DOHH2 (cell line): ENCODE data around the gene TCEANC.

Experiments
- H3F3A ChIP-seq: fragments of 200-600 bp; sonication (generic), shearing (Covaris generic); 2 replicates; pipeline ENCODE4 v1.6.0; 2016; ENCODE audit warnings: antibody characterized with exemption, mild to moderate bottlenecking; ENCODE audit not compliant: control insufficient read depth, insufficient read depth
- H3K27ac ChIP-seq: fragments of 200-600 bp; sonication (generic); 2 replicates; pipeline ENCODE4 v1.5.1; 2014; ENCODE audit warnings: low read depth, mild to moderate bottlenecking, low read length, moderate library complexity
- H3K27me3 ChIP-seq: fragments of 200-600 bp; sonication (generic); 2 replicates; pipeline ENCODE4 v1.6.1; 2014; ENCODE audit warnings: mild to moderate bottlenecking, low read length, mixed read lengths; ENCODE audit not compliant: control insufficient read depth
- H3K36me3 ChIP-seq: fragments of 200-600 bp; sonication (generic); 2 replicates; pipeline ENCODE4 v1.6.1; 2014; ENCODE audit warnings: mild to moderate bottlenecking, low read length, moderate library complexity, mixed read lengths; ENCODE audit not compliant: control insufficient read depth
- H3K4me1 ChIP-seq: fragments of 200-600 bp; sonication (generic); 2 replicates; pipeline ENCODE4 v1.6.1; 2014; ENCODE audit warnings: mild to moderate bottlenecking, low read length, mixed read lengths; ENCODE audit not compliant: control insufficient read depth
- H3K4me2 ChIP-seq: fragments of 200-600 bp; sonication (generic); 2 replicates; pipeline ENCODE4 v1.6.0; 2014; ENCODE audit warnings: mild to moderate bottlenecking, low read length, moderate library complexity
- H3K4me3 ChIP-seq: fragments of 200-600 bp; sonication (generic); 2 replicates; pipeline ENCODE4 v1.5.1; 2014; ENCODE audit warnings: mild to moderate bottlenecking, low read length, mixed read lengths
- H3K79me2 ChIP-seq: fragments of 200-600 bp; sonication (generic); 2 replicates; pipeline ENCODE4 v1.6.1; 2014; ENCODE audit warnings: mild to moderate bottlenecking, low read length, mixed read lengths; ENCODE audit not compliant: control insufficient read depth
- H3K9me2 ChIP-seq: fragments of 200-600 bp; sonication (generic); replicated peaks from 2 replicates; pipeline ENCODE4 v1.6.1; 2014; ENCODE audit warnings: mild to moderate bottlenecking, low read length, mixed read lengths; ENCODE audit not compliant: control insufficient read depth
- H3K9me3 ChIP-seq: fragments of 200-600 bp; sonication (generic); 2 replicates; pipeline ENCODE4 v1.6.1; 2014; ENCODE audit warnings: antibody characterized with exemption, low read length, mixed read lengths; ENCODE audit not compliant: control insufficient read depth, insufficient read depth
- H4K20me1 ChIP-seq: fragments of 200-600 bp; sonication (generic); 2 replicates; pipeline ENCODE4 v1.6.0; 2014; ENCODE audit warnings: low read depth, mild to moderate bottlenecking, antibody characterized with exemption, low read length, moderate library complexity; ENCODE audit not compliant: control insufficient read depth, insufficient read depth
- EZH2phosphoT487 ChIP-seq: fragments of 200-600 bp; sonication (generic); IDR thresholded peaks from 2 replicates; pipeline ENCODE4 v1.6.1; 2017; ENCODE audit warnings: borderline replicate concordance, mild to moderate bottlenecking, antibody characterized with exemption, low read length, moderate library complexity, mixed read lengths
- TF ChIP-seq, protein P1 (sequence below): fragments of 200-600 bp; sonication (generic); IDR thresholded peaks from one replicate; pipeline ENCODE4 v1.5.1; 2014; ENCODE audit warnings: antibody characterized with exemption, mild to moderate bottlenecking, low read depth, low read length; ENCODE audit not compliant: poor library complexity, severe bottlenecking

Gene TCEANC

GRCh38 chrX:13698432-13698831 lies 45.5 kb downstream of the TCEANC start:
- Histone ChIP-seq H4K20me1 (peaks cover 3% of the 10 kb centered on the region; the same call in 1 of the 2 replicates), H3K4me2 (peak overlapping the region; percentile 73), H3K27me3 (no peaks in the 10 kb centered on the region), H3K9me2 (no peaks in the 10 kb centered on the region), H3K4me1 (peaks cover 64% of the 10 kb centered on the region), H3K79me2 (peaks cover 98% of the 10 kb centered on the region), H3K4me3 (peak overlapping the region; percentile 60), H3K36me3 (peaks cover 7% of the 10 kb centered on the region), H3K9me3 (no peaks in the 10 kb centered on the region), H3F3A (peaks cover 7% of the 10 kb centered on the region), H3K27ac (peak overlapping the region; percentile 74)
- TF ChIP-seq, protein P1, sequence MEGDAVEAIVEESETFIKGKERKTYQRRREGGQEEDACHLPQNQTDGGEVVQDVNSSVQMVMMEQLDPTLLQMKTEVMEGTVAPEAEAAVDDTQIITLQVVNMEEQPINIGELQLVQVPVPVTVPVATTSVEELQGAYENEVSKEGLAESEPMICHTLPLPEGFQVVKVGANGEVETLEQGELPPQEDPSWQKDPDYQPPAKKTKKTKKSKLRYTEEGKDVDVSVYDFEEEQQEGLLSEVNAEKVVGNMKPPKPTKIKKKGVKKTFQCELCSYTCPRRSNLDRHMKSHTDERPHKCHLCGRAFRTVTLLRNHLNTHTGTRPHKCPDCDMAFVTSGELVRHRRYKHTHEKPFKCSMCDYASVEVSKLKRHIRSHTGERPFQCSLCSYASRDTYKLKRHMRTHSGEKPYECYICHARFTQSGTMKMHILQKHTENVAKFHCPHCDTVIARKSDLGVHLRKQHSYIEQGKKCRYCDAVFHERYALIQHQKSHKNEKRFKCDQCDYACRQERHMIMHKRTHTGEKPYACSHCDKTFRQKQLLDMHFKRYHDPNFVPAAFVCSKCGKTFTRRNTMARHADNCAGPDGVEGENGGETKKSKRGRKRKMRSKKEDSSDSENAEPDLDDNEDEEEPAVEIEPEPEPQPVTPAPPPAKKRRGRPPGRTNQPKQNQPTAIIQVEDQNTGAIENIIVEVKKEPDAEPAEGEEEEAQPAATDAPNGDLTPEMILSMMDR: no peak
- TF ChIP-seq EZH2phosphoT487: no peak

GRCh38 chrX:13699183-13699826 lies 46.4 kb downstream of the TCEANC start:
- peak overlapping the region; percentile 73 for H3K4me2 ChIP-seq

DNA sequence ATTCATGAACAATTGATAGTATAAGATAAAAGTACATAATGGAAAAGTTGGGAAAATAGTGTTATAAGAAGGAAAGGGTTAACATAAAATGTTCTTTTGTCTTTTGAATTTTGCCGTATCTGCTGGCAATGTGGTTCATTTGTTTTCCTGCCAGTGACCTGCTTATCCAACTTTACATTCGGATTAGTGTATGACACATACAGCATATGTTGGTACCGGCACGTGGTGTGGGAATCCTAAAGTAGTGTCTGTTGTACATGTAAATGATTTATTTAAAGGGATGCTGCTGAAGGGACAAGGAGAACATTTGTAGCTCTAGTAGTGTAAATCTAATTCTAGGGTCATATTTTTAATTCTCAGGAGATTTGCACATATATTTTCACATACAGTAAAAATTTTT lies 47.4 kb downstream of the TCEANC start:
- no peaks in the 10 kb centered on the region for H3K9me3 ChIP-seq
- peaks cover 3% of the 10 kb centered on the region; the same call in 1 of the 2 replicates for H4K20me1 ChIP-seq
- H3K4me1 ChIP-seq: peaks cover 45% of the 10 kb centered on the region
- H3F3A ChIP-seq: peaks cover 7% of the 10 kb centered on the region
- no peak for TF ChIP-seq EZH2phosphoT487
- TF ChIP-seq, protein P1: no peak
- peaks cover 91% of the 10 kb centered on the region for H3K79me2 ChIP-seq
- no peak overlapping the region for H3K27ac ChIP-seq
- peaks cover 7% of the 10 kb centered on the region for H3K36me3 ChIP-seq
- no peaks in the 10 kb centered on the region for H3K9me2 ChIP-seq
- no peak overlapping the region for H3K4me2 ChIP-seq
- no peaks in the 10 kb centered on the region for H3K27me3 ChIP-seq
- H3K4me3 ChIP-seq: no peak overlapping the region

More at GRCh38 chrX:13699183-13699826, 46.4 kb downstream of the TCEANC start:
- TF ChIP-seq, protein P1: no peak
- no peak for TF ChIP-seq EZH2phosphoT487
- Histone ChIP-seq H4K20me1 (peaks cover 3% of the 10 kb centered on the region; the same call in 1 of the 2 replicates), H3K79me2 (peaks cover 98% of the 10 kb centered on the region), H3K27ac (peak overlapping the region; percentile 74), H3K4me3 (peak overlapping the region; percentile 60), H3K9me2 (no peaks in the 10 kb centered on the region), H3K9me3 (no peaks in the 10 kb centered on the region), H3K36me3 (peaks cover 10% of the 10 kb centered on the region), H3K4me1 (peaks cover 56% of the 10 kb centered on the region), H3F3A (peaks cover 7% of the 10 kb centered on the region), H3K27me3 (no peaks in the 10 kb centered on the region)
